ENCODE measurements around the gene ANXA11.
"Not testable (repeated sequence)": the region's sequence is repeated elsewhere in the genome, so short reads cannot be mapped to it uniquely, and the experiment has no call there.

The ANXA11 gene

GRCh38 chr10:80205477-80206276, at the start of gene ANXA11:
ANXA11 (minus strand) TSS chr10:80205537; CDS start chr10:80172861, 32,676 bp downstream.
- DNase-seq: peak in 1 of 2 experiments; percentile 82

GRCh38 chr10:80254726-80255125, 49.4 kb upstream of the ANXA11 start:
- DNase-seq: not testable (repeated sequence)

GRCh38 chr10:80253963-80254271, 48.6 kb upstream of the ANXA11 start:
- not testable (repeated sequence) for DNase-seq

GRCh38 chr10:80253266-80253962, 48.1 kb upstream of the ANXA11 start:
- DNase-seq: no peak

GRCh38 chr10:80252296-80252887, 47.1 kb upstream of the ANXA11 start:
- DNase-seq: no peak

GRCh38 chr10:80251703-80252280, 46.5 kb upstream of the ANXA11 start:
- not testable (repeated sequence) for DNase-seq

- DNase-seq: not testable (repeated sequence)
These were observed 45.1 kb upstream of the ANXA11 start for GRCh38 chr10:80250399-80250798.

GRCh38 chr10:80249906-80250305, 44.6 kb upstream of the ANXA11 start:
- not testable (repeated sequence) for DNase-seq

GRCh38 chr10:80247611-80248010, 42.3 kb upstream of the ANXA11 start:
- not testable (repeated sequence) for DNase-seq

- DNase-seq: not testable (repeated sequence)
These were observed 39.0 kb upstream of the ANXA11 start for GRCh38 chr10:80244371-80244770.

- not testable (repeated sequence) for DNase-seq
These were observed 37.0 kb upstream of the ANXA11 start for GRCh38 chr10:80242341-80242740.

- not testable (repeated sequence) for DNase-seq
These were observed 31.1 kb upstream of the ANXA11 start for GRCh38 chr10:80236457-80236856.

- not testable (repeated sequence) for DNase-seq
These were observed 29.2 kb upstream of the ANXA11 start for GRCh38 chr10:80234331-80235235.

- not testable (repeated sequence) for DNase-seq
These were observed 28.5 kb upstream of the ANXA11 start for GRCh38 chr10:80233871-80234270.

GRCh38 chr10:80226723-80227122, 21.4 kb upstream of the ANXA11 start:
- DNase-seq: not testable (repeated sequence)

- not testable (repeated sequence) for DNase-seq
These were observed 17.7 kb upstream of the ANXA11 start for GRCh38 chr10:80223031-80223419.

- DNase-seq: not testable (repeated sequence)
These were observed 13.5 kb upstream of the ANXA11 start for GRCh38 chr10:80218878-80219277.

- not testable (repeated sequence) for DNase-seq
These were observed 9.1 kb upstream of the ANXA11 start for GRCh38 chr10:80214368-80214982.

GRCh38 chr10:80212535-80213115, 7.3 kb upstream of the ANXA11 start:
- not testable (repeated sequence) for DNase-seq

GRCh38 chr10:80211786-80212185, 6.4 kb upstream of the ANXA11 start:
- DNase-seq: no peak

GRCh38 chr10:80210259-80210658, 4.9 kb upstream of the ANXA11 start:
- DNase-seq: no peak

All from NCI-H446 (cell line).